Heart left ventricle (tissue), 16 donors: Measurements from ENCODE around the gene MGA. TPM values are rescaled to one million over a fixed set of nuclear protein-coding genes. Genes with fewer than 3 reads are reported as not detected.

Experiments used
- ATAC-seq, 4 donors: fragments of 200-7000 bp; cut with Tn5 transposase; one replicate each; pipeline ENCODE4 v1.9.1; 2020 to 2022; ENCODE audit warnings: moderate library complexity in 4 of 4, mild to moderate bottlenecking in 3 of 4, moderate number of reproducible peaks in 1 of 4
- DNase-seq, 5 donors: peaks; one replicate each; pipeline ENCODE4 v3.0.0-alpha.2; 2020
- H3K27ac ChIP-seq, 12 donors: fragments of 200-600 bp; sonication (generic) in 4 of 12; one replicate each; pipeline versions ENCODE4 v1.5.0 to v1.8.0; 2016 to 2022; ENCODE audit warnings: mild to moderate bottlenecking in 2 of 12
- H3K27me3 ChIP-seq, 9 donors: fragments of 200-600 bp; sonication (generic) in 2 of 9; one replicate each; pipeline versions ENCODE4 v1.5.1 to v1.8.0; 2016 to 2022; ENCODE audit warnings: mild to moderate bottlenecking in 3 of 9
- H3K36me3 ChIP-seq, 9 donors: fragments of 200-600 bp; sonication (generic) in 2 of 9; one replicate each; pipeline versions ENCODE4 v1.5.0 to v1.8.0; 2018 to 2022; ENCODE audit warnings: mild to moderate bottlenecking in 2 of 9
- H3K4me1 ChIP-seq, 12 donors: fragments of 200-600 bp; sonication (generic) in 4 of 12; one replicate each; pipeline versions ENCODE4 v1.5.0 to v1.8.0; 2016 to 2022; ENCODE audit warnings: mild to moderate bottlenecking in 3 of 12
- H3K4me3 ChIP-seq, 12 donors: fragments of 200-600 bp; sonication (generic) in 4 of 12; one replicate each; pipeline versions ENCODE4 v1.5.0 to v1.8.0; 2017 to 2022; ENCODE audit warnings: mild to moderate bottlenecking in 9 of 12, moderate library complexity in 4 of 12
- H3K9me3 ChIP-seq, 12 donors: fragments of 200-600 bp; sonication (generic) in 4 of 12; one replicate each; pipeline versions ENCODE4 v1.5.0 to v1.8.0; 2016 to 2022; ENCODE audit warnings: mild to moderate bottlenecking in 1 of 12
- POLR2A ChIP-seq, 2 donors: fragments of 450-650 bp; IDR thresholded peaks; one replicate each; pipeline ENCODE4 v1.6.1; 2017; ENCODE audit warnings: antibody characterized with exemption in 2 of 2, mild to moderate bottlenecking in 2 of 2, moderate library complexity in 2 of 2
- WGBS, 4 donors: extraction: QIAGEN DNeasy Blood & Tissue Kit in 2 of 4; methylation state at CpG; one replicate each; pipeline versions ENCODE4 v1.1.5 to v1.1.7; 2013 to 2018; 5-methylcytosine and 5-hydroxymethylcytosine counted together
- intact Hi-C, 10 donors: fragments of 100-400 bp; cut with DNase I; formaldehyde crosslinking; loops; one replicate each; pipeline versions ENCODE4 v1.11.1 to v1.14.2; 2022
- polyA plus RNA-seq, 2 donors: library from polyadenylated mRNA; stranded (reverse); fragments of 200-250 nt; gene quantifications; one replicate each; pipeline ENCODE4 v1.2.3, GENCODE V29; 2013
- total RNA-seq, 9 donors: library from RNA; depleted of rRNA in 2 of 9; stranded (reverse); fragments of >200 nt in 2 of 9; fragmentation: NEBNext Ultra II Directional in 3 of 9; extraction: Animal tissue kit (Norgen Biotek cat#: 25700) in 3 of 9; gene quantifications; one replicate each; pipeline versions ENCODE4 v1.1.0 to v1.2.4, GENCODE V29; 2016 to 2023
- TF ChIP-seq, protein P1 (sequence below), 12 donors: fragments of 200-600 bp; sonication (generic) in 4 of 12; IDR thresholded peaks; one replicate each; pipeline versions ENCODE4 v1.5.0 to v1.8.0; 2018 to 2022; ENCODE audit warnings: antibody characterized with exemption in 12 of 12, mild to moderate bottlenecking in 5 of 12
- donor health status: ischemic (EF 13 %, LVEDD 7.1; RV severe dilation, severe dysfunction).
- donor health status: healthy with polysubstance abuse.
- donor health status: DM: no; HTN: yes; CAD: no.
- donor health status: DM: no; HTN: no; CAD: no.
- donor health status: ischemic (EF 25% LVEDD 6.9; RV normal size, moderate dysfunction).
- donor health status: ischemic (EF 25% LVEDD 5.7; RV mildly dilated, moderate dysfunction).
- donor health status: healthy.
- donor health status: DM: yes; HTN: yes; CAD: no.
- donor health status: ischemic (EF 35%, LVEDD 5.7; RV mildly dilated, moderate dysfunction).
- donor health status: nonischemic (EF 11% LVEDD 7.7; RV severe dilation, severe dysfunction).
- donor health status: DM: yes; HTN: yes; CAD: no.
- donor health status: PGD.
- donor health status: ischemic (EF 29% LVEDD 5.4; RV normal size, mild dysfunction).
- donor health status: nonischemic (EF 23%, LVEDD 6.1; RV moderate dilation, normal function).

Gene MGA
- total and polyA plus RNA-seq, 11 donors, result 5.3 to 58.7 (median 34.5) TPM

GRCh38 chr15:41756198-41756597 lies 96.0 kb downstream of the MGA start:
- Histone ChIP-seq H3K9me3 (no peaks in the 10 kb centered on the region), H3K27ac (no peak overlapping the region), H3K36me3 (peaks cover 0 to 94% (median 66%) of the 10 kb centered on the region in 9 donors), H3K4me3 (no peak overlapping the region), H3K27me3 (no peaks in the 10 kb centered on the region), H3K4me1 (no peaks in the 10 kb centered on the region)
- DNase-seq, result no peak
- no peak for ATAC-seq
- TF ChIP-seq, protein P1, sequence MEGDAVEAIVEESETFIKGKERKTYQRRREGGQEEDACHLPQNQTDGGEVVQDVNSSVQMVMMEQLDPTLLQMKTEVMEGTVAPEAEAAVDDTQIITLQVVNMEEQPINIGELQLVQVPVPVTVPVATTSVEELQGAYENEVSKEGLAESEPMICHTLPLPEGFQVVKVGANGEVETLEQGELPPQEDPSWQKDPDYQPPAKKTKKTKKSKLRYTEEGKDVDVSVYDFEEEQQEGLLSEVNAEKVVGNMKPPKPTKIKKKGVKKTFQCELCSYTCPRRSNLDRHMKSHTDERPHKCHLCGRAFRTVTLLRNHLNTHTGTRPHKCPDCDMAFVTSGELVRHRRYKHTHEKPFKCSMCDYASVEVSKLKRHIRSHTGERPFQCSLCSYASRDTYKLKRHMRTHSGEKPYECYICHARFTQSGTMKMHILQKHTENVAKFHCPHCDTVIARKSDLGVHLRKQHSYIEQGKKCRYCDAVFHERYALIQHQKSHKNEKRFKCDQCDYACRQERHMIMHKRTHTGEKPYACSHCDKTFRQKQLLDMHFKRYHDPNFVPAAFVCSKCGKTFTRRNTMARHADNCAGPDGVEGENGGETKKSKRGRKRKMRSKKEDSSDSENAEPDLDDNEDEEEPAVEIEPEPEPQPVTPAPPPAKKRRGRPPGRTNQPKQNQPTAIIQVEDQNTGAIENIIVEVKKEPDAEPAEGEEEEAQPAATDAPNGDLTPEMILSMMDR (IDR thresholded peaks at IDR 0.05), result no peak
- intact Hi-C loops, result no loop called here
- 93 to 97% (median 96%) methylated on average over 2 of the region's 2 CpGs for WGBS, 4 donors

GRCh38 chr15:41772720-41773331 lies 112.6 kb downstream of the MGA start:
- no peak for TF ChIP-seq POLR2A (IDR thresholded peaks at IDR 0.05)
- TF ChIP-seq, protein P1 (IDR thresholded peaks at IDR 0.05), result peak; percentile 48 to 83 (median 72)
- H3K4me3 ChIP-seq, result no peak overlapping the region
- peaks cover 0 to 28% (median 5%) of the 10 kb centered on the region in 9 donors for H3K36me3 ChIP-seq
- H3K27me3 ChIP-seq, result no peaks in the 10 kb centered on the region
- H3K27ac ChIP-seq, result peak overlapping the region in 3 of 12 donors; percentile 85 to 92 (median 91)
- peak in 3 of 4 donors; percentile 25 to 32 (median 30) for ATAC-seq
- no peaks in the 10 kb centered on the region for H3K9me3 ChIP-seq
- intact Hi-C loops, result loop anchor here (1.0 to 10.0 kb wide), 11 partner anchors 38 to 282 kb away; partner anchors contain the start of genes EHD4 (in 3 of the 10), SPTBN5 (in 2 of the 10) and JMJD7 (in 1 of the 10)
- 57 to 62% (median 60%) methylated on average over 8 of the region's 8 CpGs for WGBS, 4 donors
- DNase-seq, result peak in 3 of 5 donors; percentile 27 to 40 (median 37)
- peaks cover 3 to 43% (median 32%) of the 10 kb centered on the region in 12 donors for H3K4me1 ChIP-seq

DNA sequence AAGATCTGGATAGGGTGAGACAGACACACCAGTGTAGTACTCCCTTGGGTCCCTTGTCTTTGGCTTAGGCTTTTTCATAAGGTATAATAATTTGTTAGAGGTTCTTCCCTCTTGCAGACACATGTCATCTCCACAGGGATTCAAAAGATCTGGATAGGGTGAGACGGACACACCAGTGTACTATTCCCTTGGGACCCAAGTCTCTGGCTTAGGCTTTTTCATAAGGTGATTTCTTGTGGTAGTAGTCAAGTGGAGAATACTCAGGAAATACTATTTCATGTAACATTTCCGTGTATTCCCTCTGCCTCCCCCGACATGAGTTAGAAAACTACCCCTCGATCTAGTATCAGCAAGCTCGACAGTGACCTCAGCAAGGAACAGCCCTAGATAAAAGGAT lies 113.1 kb downstream of the MGA start:
- no peak for ATAC-seq
- TF ChIP-seq POLR2A (IDR thresholded peaks at IDR 0.05), result no peak
- TF ChIP-seq, protein P1 (IDR thresholded peaks at IDR 0.05), result no peak
- DNase-seq, result no peak
- H3K4me3 ChIP-seq, result peak overlapping the region in 9 of 12 donors; percentile 75 to 87 (median 78)
- H3K4me1 ChIP-seq, result peaks cover 3 to 46% (median 31%) of the 10 kb centered on the region in 12 donors
- peak overlapping the region in 10 of 12 donors; percentile 79 to 92 (median 86) for H3K27ac ChIP-seq
- no peaks in the 10 kb centered on the region for H3K27me3 ChIP-seq
- no peaks in the 10 kb centered on the region for H3K9me3 ChIP-seq
- intact Hi-C loops, result loop anchor here (1.0 to 10.0 kb wide), 11 partner anchors 37 to 281 kb away; partner anchors contain the start of genes EHD4 (in 3 of the 10), SPTBN5 (in 2 of the 10) and JMJD7 (in 1 of the 10)
- peaks cover 0 to 23% (median 0%) of the 10 kb centered on the region in 9 donors for H3K36me3 ChIP-seq
- WGBS, 4 donors, result 30 to 40% (median 37%) methylated on average over 5 of the region's 5 CpGs

- DNase-seq (no peak), ATAC-seq (no peak)
- H3K9me3 ChIP-seq, result no peaks in the 10 kb centered on the region
- intact Hi-C loops, result loop anchor here (1.0 to 10.0 kb wide), 12 partner anchors 33 to 281 kb away; partner anchors contain the start of genes EHD4 (in 3 of the 10), SPTBN5 (in 2 of the 10) and JMJD7 (in 1 of the 10)
- peak overlapping the region in 11 of 12 donors; percentile 79 to 92 (median 86) for H3K27ac ChIP-seq
- TF ChIP-seq POLR2A (IDR thresholded peaks at IDR 0.05), result no peak
- TF ChIP-seq, protein P1 (IDR thresholded peaks at IDR 0.05), result no peak
- H3K4me3 ChIP-seq, result peak overlapping the region; percentile 11 to 87 (median 77)
- H3K27me3 ChIP-seq, result no peaks in the 10 kb centered on the region
- peaks cover 3 to 49% (median 31%) of the 10 kb centered on the region in 12 donors for H3K4me1 ChIP-seq
- WGBS, 4 donors, result 6 to 14% (median 11%) methylated on average over 7 of the region's 7 CpGs
- H3K36me3 ChIP-seq, result peaks cover 0 to 20% (median 0%) of the 10 kb centered on the region in 9 donors
Measured at GRCh38 chr15:41773729-41774061, 113.5 kb downstream of the MGA start.
